Measurements from ENCODE around the gene LCMT1.
"Not testable (repeated sequence)": the region's sequence is repeated elsewhere in the genome, so short reads cannot be mapped to it uniquely, and the experiment has no call there.

The LCMT1 gene

GRCh38 chr16:25124503-25124902 lies 13.0 kb downstream of the LCMT1 start:
- peak; percentile 13 to 45 for DNase-seq
- Histone ChIP-seq H2BK12ac (ENCODE audit: low read length) (no peak overlapping the region), H4K12ac (ENCODE audit: low read depth, low read length) (no peak overlapping the region), H3K4me1 (ENCODE audit: control insufficient read depth in 1 of 2, insufficient read depth in 2 of 2, low read length in 2 of 2) (peaks cover 6 to 7% of the 10 kb centered on the region in 2 experiments), H3K27me3 (ENCODE audit: insufficient read depth, low read length) (no peaks in the 10 kb centered on the region), H3K4me2 (ENCODE audit: low read length) (no peak overlapping the region), H3K4me3 (ENCODE audit: low read depth, low read length) (no peak overlapping the region), H2AK5ac (ENCODE audit: low read length) (no peak overlapping the region), H3K14ac (ENCODE audit: low read length) (no peak overlapping the region), H3K79me1 (ENCODE audit: low read length) (peaks cover 3% of the 10 kb centered on the region), H3K79me2 (ENCODE audit: control insufficient read depth, insufficient read depth, low read length, poor library complexity) (peaks cover 1% of the 10 kb centered on the region), H3K4ac (ENCODE audit: low read depth, low read length) (no peak overlapping the region), H3K9ac (ENCODE audit: low read length) (no peak overlapping the region), H2BK120ac (ENCODE audit: insufficient read depth, low read length, poor library complexity) (no peak overlapping the region), H3K27ac (ENCODE audit: low read depth, low read length) (no peak overlapping the region), H3K18ac (ENCODE audit: low read length) (no peak overlapping the region), H3K36me3 (ENCODE audit: control insufficient read depth in 1 of 2, insufficient read depth in 2 of 2, low read length in 2 of 2) (peaks cover 2 to 5% of the 10 kb centered on the region in 2 experiments), H3K9me3 (ENCODE audit: insufficient read depth, low read depth, low read length) (no peaks in the 10 kb centered on the region), H2BK5ac (ENCODE audit: low read depth, low read length, poor library complexity) (no peak overlapping the region), H4K91ac (ENCODE audit: low read depth, low read length) (no peak overlapping the region), H2AFZ (ENCODE audit: insufficient read depth, low read length, poor library complexity) (no peak overlapping the region), H4K8ac (ENCODE audit: low read depth, low read length) (no peak overlapping the region), H3K23ac (ENCODE audit: low read length) (no peak overlapping the region)
- no CpG with 5 or more reads among the region's 3 CpGs for WGBS (ENCODE audit: extremely low coverage, insufficient coverage, insufficient read length)

- not testable (repeated sequence) for H4K8ac ChIP-seq (ENCODE audit: low read depth, low read length); DNase-seq; H3K79me2 ChIP-seq (ENCODE audit: control insufficient read depth, insufficient read depth, low read length, poor library complexity); H3K23ac ChIP-seq (ENCODE audit: low read length); H3K4me1 ChIP-seq (ENCODE audit: control insufficient read depth in 1 of 2, insufficient read depth in 2 of 2, low read length in 2 of 2); H3K27ac ChIP-seq (ENCODE audit: low read depth, low read length); H2BK12ac ChIP-seq (ENCODE audit: low read length); H3K4me2 ChIP-seq (ENCODE audit: low read length); H3K9ac ChIP-seq (ENCODE audit: low read length); H3K18ac ChIP-seq (ENCODE audit: low read length); H3K14ac ChIP-seq (ENCODE audit: low read length); H2BK5ac ChIP-seq (ENCODE audit: low read depth, low read length, poor library complexity); H3K27me3 ChIP-seq (ENCODE audit: insufficient read depth, low read length); H3K4me3 ChIP-seq (ENCODE audit: low read depth, low read length); H4K12ac ChIP-seq (ENCODE audit: low read depth, low read length); H3K4ac ChIP-seq (ENCODE audit: low read depth, low read length); H2AFZ ChIP-seq (ENCODE audit: insufficient read depth, low read length, poor library complexity); H3K36me3 ChIP-seq (ENCODE audit: control insufficient read depth in 1 of 2, insufficient read depth in 2 of 2, low read length in 2 of 2); H3K9me3 ChIP-seq (ENCODE audit: insufficient read depth, low read depth, low read length); H2BK120ac ChIP-seq (ENCODE audit: insufficient read depth, low read length, poor library complexity); H3K79me1 ChIP-seq (ENCODE audit: low read length)
- peak overlapping the region; percentile 4 for H4K91ac ChIP-seq (ENCODE audit: low read depth, low read length)
- WGBS (ENCODE audit: extremely low coverage, insufficient coverage, insufficient read length), result no CpG with 5 or more reads among the region's 13 CpGs
- H2AK5ac ChIP-seq (ENCODE audit: low read length), result peak overlapping the region; percentile 51
Measured at GRCh38 chr16:25126086-25126666, 14.6 kb downstream of the LCMT1 start.

- H3K27ac ChIP-seq (ENCODE audit: low read depth, low read length), result no peak overlapping the region
- H3K4ac ChIP-seq (ENCODE audit: low read depth, low read length), result no peak overlapping the region
- H4K8ac ChIP-seq (ENCODE audit: low read depth, low read length), result no peak overlapping the region
- no peak overlapping the region for H2BK12ac ChIP-seq (ENCODE audit: low read length)
- WGBS (ENCODE audit: extremely low coverage, insufficient coverage, insufficient read length), result no CpG with 5 or more reads among the region's 4 CpGs
- H2BK120ac ChIP-seq (ENCODE audit: insufficient read depth, low read length, poor library complexity), result no peak overlapping the region
- H4K12ac ChIP-seq (ENCODE audit: low read depth, low read length), result no peak overlapping the region
- H3K79me1 ChIP-seq (ENCODE audit: low read length), result no peaks in the 10 kb centered on the region
- H4K91ac ChIP-seq (ENCODE audit: low read depth, low read length), result no peak overlapping the region
- H2AK5ac ChIP-seq (ENCODE audit: low read length), result no peak overlapping the region
- peaks cover 2% of the 10 kb centered on the region in 2 experiments for H3K4me1 ChIP-seq (ENCODE audit: control insufficient read depth in 1 of 2, insufficient read depth in 2 of 2, low read length in 2 of 2)
- no peak overlapping the region for H2AFZ ChIP-seq (ENCODE audit: insufficient read depth, low read length, poor library complexity)
- no peak overlapping the region for H3K23ac ChIP-seq (ENCODE audit: low read length)
- H3K18ac ChIP-seq (ENCODE audit: low read length), result no peak overlapping the region
- no peak overlapping the region for H3K9ac ChIP-seq (ENCODE audit: low read length)
- H3K27me3 ChIP-seq (ENCODE audit: insufficient read depth, low read length), result no peaks in the 10 kb centered on the region
- H3K36me3 ChIP-seq (ENCODE audit: control insufficient read depth in 1 of 2, insufficient read depth in 2 of 2, low read length in 2 of 2), result peaks cover 4 to 5% of the 10 kb centered on the region in 2 experiments
- no peak overlapping the region for H2BK5ac ChIP-seq (ENCODE audit: low read depth, low read length, poor library complexity)
- no peak overlapping the region for H3K4me3 ChIP-seq (ENCODE audit: low read depth, low read length)
- peak; percentile 16 to 70 for DNase-seq
- no peak overlapping the region for H3K14ac ChIP-seq (ENCODE audit: low read length)
- no peak overlapping the region for H3K4me2 ChIP-seq (ENCODE audit: low read length)
- H3K79me2 ChIP-seq (ENCODE audit: control insufficient read depth, insufficient read depth, low read length, poor library complexity), result peaks cover 1% of the 10 kb centered on the region
- no peaks in the 10 kb centered on the region for H3K9me3 ChIP-seq (ENCODE audit: insufficient read depth, low read depth, low read length)
Measured at GRCh38 chr16:25126820-25127232, 15.3 kb downstream of the LCMT1 start.

- H2AFZ ChIP-seq (ENCODE audit: insufficient read depth, low read length, poor library complexity); H3K27me3 ChIP-seq (ENCODE audit: insufficient read depth, low read length); H3K18ac ChIP-seq (ENCODE audit: low read length); H3K27ac ChIP-seq (ENCODE audit: low read depth, low read length); H4K8ac ChIP-seq (ENCODE audit: low read depth, low read length); H3K4ac ChIP-seq (ENCODE audit: low read depth, low read length); H3K9ac ChIP-seq (ENCODE audit: low read length); H2BK120ac ChIP-seq (ENCODE audit: insufficient read depth, low read length, poor library complexity); H2BK12ac ChIP-seq (ENCODE audit: low read length); H3K4me3 ChIP-seq (ENCODE audit: low read depth, low read length); H3K14ac ChIP-seq (ENCODE audit: low read length); H3K23ac ChIP-seq (ENCODE audit: low read length); H3K4me1 ChIP-seq (ENCODE audit: control insufficient read depth in 1 of 2, insufficient read depth in 2 of 2, low read length in 2 of 2); H3K9me3 ChIP-seq (ENCODE audit: insufficient read depth, low read depth, low read length); H2AK5ac ChIP-seq (ENCODE audit: low read length); H4K91ac ChIP-seq (ENCODE audit: low read depth, low read length); H3K79me2 ChIP-seq (ENCODE audit: control insufficient read depth, insufficient read depth, low read length, poor library complexity); H3K4me2 ChIP-seq (ENCODE audit: low read length); H2BK5ac ChIP-seq (ENCODE audit: low read depth, low read length, poor library complexity); H3K79me1 ChIP-seq (ENCODE audit: low read length); H4K12ac ChIP-seq (ENCODE audit: low read depth, low read length): not testable (repeated sequence)
- no CpG with 5 or more reads among the region's 5 CpGs for WGBS (ENCODE audit: extremely low coverage, insufficient coverage, insufficient read length)
- DNase-seq, result peak; percentile 94 to 98
- peaks cover 16 to 21% of the 10 kb centered on the region in 2 experiments for H3K36me3 ChIP-seq (ENCODE audit: control insufficient read depth in 1 of 2, insufficient read depth in 2 of 2, low read length in 2 of 2)
Measured at GRCh38 chr16:25132751-25133150, 21.2 kb downstream of the LCMT1 start.

Measured in trophoblast cell (in vitro differentiated cells and primary cell).